HepG2 (cell line): ENCODE results near the gene SYT17.

Experiments
- CTCF ChIP-seq: sonication (generic); formaldehyde crosslinking; IDR thresholded peaks from 2 replicates; pipeline ENCODE4 v1.5.0; 2020; ENCODE audit warnings: mild to moderate bottlenecking, missing genetic modification reagents, moderate library complexity
- GABPA ChIP-seq, 2 experiments: IDR thresholded peaks; 2 replicates each; pipeline ENCODE4 v1.6.1; 2011 to 2016; ENCODE audit warnings: low read depth in 2 of 2, low read length in 1 of 2, missing biosample characterization in 1 of 2, missing genetic modification characterization in 1 of 2
- NBN ChIP-seq: fragments of 450-650 bp; conservative IDR thresholded peaks from 2 replicates; pipeline ENCODE4 v1.6.1; 2017
- RAD51 ChIP-seq: fragments of 450-650 bp; IDR thresholded peaks from 2 replicates; pipeline ENCODE4 v1.6.1; 2016; ENCODE audit warnings: borderline replicate concordance
- SAP130 ChIP-seq: IDR thresholded peaks from 2 replicates; pipeline ENCODE4 v1.6.1; 2016; ENCODE audit warnings: low read depth
- SATB2 ChIP-seq: sonication (generic); formaldehyde crosslinking; IDR thresholded peaks from 2 replicates; pipeline ENCODE4 v1.5.0; 2020; ENCODE audit warnings: missing genetic modification reagents
- SMC3 ChIP-seq: IDR thresholded peaks from 2 replicates; pipeline ENCODE4 v1.6.1; 2011; ENCODE audit warnings: low read length, improper control_type of control experiment
- ZNF260 ChIP-seq: sonication (generic); formaldehyde crosslinking; IDR thresholded peaks from 2 replicates; pipeline ENCODE4 v1.4.0; 2020; ENCODE audit warnings: missing genetic modification reagents, low read depth, mild to moderate bottlenecking, borderline replicate concordance
- TF ChIP-seq, protein P1 (sequence below), 2 experiments: sonication (generic) in 1 of 2; formaldehyde crosslinking in 1 of 2; IDR thresholded peaks; 2 replicates each; pipeline versions ENCODE4 v1.4.0 to v1.6.1; 2018 to 2020; ENCODE audit warnings: missing genetic modification reagents in 2 of 2, borderline replicate concordance in 1 of 2, low read depth in 1 of 2, mild to moderate bottlenecking in 1 of 2, missing biosample characterization in 1 of 2
- TF ChIP-seq, protein P2 (sequence below): sonication (generic); formaldehyde crosslinking; IDR thresholded peaks from 2 replicates; pipeline ENCODE4 v1.4.0; 2020; ENCODE audit warnings: missing genetic modification reagents
- TF ChIP-seq, protein P3 (sequence below): sonication (generic); formaldehyde crosslinking; IDR thresholded peaks from 2 replicates; pipeline ENCODE4 v1.4.0; 2020; ENCODE audit warnings: missing genetic modification reagents

GRCh38 chr16:19230575-19230974 lies 62.5 kb downstream of the SYT17 start:
- TF ChIP-seq, protein P1, sequence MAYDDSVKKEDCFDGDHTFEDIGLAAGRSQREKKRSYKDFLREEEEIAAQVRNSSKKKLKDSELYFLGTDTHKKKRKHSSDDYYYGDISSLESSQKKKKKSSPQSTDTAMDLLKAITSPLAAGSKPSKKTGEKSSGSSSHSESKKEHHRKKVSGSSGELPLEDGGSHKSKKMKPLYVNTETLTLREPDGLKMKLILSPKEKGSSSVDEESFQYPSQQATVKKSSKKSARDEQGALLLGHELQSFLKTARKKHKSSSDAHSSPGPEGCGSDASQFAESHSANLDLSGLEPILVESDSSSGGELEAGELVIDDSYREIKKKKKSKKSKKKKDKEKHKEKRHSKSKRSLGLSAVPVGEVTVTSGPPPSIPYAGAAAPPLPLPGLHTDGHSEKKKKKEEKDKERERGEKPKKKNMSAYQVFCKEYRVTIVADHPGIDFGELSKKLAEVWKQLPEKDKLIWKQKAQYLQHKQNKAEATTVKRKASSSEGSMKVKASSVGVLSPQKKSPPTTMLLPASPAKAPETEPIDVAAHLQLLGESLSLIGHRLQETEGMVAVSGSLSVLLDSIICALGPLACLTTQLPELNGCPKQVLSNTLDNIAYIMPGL (CRISPR knock-in tag; IDR thresholded peaks at IDR 0.05; ENCODE audit: borderline replicate concordance in 1 of 2, low read depth in 1 of 2): no peak
- TF ChIP-seq CTCF (CRISPR knock-in tag): no peak
- no peak for TF ChIP-seq SATB2 (CRISPR knock-in tag)
- TF ChIP-seq ZNF260 (CRISPR knock-in tag): no peak
- no peak for TF ChIP-seq SMC3
- no peak for TF ChIP-seq GABPA (IDR thresholded peaks at IDR 0.05; ENCODE audit: low read depth, low read length)
- no peak for TF ChIP-seq GABPA (CRISPR knock-in tag; IDR thresholded peaks at IDR 0.05; ENCODE audit: low read depth)
- TF ChIP-seq, protein P2, sequence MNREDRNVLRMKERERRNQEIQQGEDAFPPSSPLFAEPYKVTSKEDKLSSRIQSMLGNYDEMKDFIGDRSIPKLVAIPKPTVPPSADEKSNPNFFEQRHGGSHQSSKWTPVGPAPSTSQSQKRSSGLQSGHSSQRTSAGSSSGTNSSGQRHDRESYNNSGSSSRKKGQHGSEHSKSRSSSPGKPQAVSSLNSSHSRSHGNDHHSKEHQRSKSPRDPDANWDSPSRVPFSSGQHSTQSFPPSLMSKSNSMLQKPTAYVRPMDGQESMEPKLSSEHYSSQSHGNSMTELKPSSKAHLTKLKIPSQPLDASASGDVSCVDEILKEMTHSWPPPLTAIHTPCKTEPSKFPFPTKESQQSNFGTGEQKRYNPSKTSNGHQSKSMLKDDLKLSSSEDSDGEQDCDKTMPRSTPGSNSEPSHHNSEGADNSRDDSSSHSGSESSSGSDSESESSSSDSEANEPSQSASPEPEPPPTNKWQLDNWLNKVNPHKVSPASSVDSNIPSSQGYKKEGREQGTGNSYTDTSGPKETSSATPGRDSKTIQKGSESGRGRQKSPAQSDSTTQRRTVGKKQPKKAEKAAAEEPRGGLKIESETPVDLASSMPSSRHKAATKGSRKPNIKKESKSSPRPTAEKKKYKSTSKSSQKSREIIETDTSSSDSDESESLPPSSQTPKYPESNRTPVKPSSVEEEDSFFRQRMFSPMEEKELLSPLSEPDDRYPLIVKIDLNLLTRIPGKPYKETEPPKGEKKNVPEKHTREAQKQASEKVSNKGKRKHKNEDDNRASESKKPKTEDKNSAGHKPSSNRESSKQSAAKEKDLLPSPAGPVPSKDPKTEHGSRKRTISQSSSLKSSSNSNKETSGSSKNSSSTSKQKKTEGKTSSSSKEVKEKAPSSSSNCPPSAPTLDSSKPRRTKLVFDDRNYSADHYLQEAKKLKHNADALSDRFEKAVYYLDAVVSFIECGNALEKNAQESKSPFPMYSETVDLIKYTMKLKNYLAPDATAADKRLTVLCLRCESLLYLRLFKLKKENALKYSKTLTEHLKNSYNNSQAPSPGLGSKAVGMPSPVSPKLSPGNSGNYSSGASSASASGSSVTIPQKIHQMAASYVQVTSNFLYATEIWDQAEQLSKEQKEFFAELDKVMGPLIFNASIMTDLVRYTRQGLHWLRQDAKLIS (CRISPR knock-in tag): no peak
- TF ChIP-seq, protein P3, sequence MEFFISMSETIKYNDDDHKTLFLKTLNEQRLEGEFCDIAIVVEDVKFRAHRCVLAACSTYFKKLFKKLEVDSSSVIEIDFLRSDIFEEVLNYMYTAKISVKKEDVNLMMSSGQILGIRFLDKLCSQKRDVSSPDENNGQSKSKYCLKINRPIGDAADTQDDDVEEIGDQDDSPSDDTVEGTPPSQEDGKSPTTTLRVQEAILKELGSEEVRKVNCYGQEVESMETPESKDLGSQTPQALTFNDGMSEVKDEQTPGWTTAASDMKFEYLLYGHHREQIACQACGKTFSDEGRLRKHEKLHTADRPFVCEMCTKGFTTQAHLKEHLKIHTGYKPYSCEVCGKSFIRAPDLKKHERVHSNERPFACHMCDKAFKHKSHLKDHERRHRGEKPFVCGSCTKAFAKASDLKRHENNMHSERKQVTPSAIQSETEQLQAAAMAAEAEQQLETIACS (CRISPR knock-in tag): no peak
- TF ChIP-seq SAP130 (CRISPR knock-in tag): no peak
- no peak for TF ChIP-seq RAD51
- no peak for TF ChIP-seq NBN
